ENCODE data around the gene COLQ. TPM values are rescaled to one million over a fixed set of nuclear protein-coding genes. Genes with fewer than 3 reads are reported as not detected.
"Not testable (repeated sequence)": the region's sequence is repeated elsewhere in the genome, so short reads cannot be mapped to it uniquely, and the experiment has no call there.

The COLQ gene
- total RNA-seq (2014; rRNA removed; shearing (Covaris generic)): 0.17 and 0.68 TPM in 2 replicates

DNA sequence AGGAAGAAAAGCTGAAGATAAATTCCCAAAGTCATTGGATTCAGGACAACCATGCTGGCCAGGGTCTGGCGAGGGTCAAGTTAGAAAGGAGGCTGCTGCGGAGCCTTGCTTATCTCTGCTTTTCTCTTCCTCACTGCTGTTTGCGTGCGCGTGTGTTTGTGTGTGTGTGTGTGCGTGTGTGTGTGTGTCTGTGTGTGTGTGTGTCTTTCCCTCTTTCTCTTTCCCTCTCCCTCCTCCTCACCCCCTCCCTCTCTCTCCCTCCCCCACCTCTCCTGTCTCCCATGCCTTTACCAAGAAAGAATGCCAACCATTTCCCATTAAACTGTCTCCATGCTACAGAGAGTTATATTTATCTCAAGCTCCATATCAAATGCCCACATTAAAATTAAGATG, at the start of gene COLQ:
COLQ (minus strand) TSS at position 134 of the 393 bp plus-strand sequence; CDS start at position 53, 81 bp downstream.
- in situ Hi-C loops (cut with HindIII; ENCODE audit: low sequenced_read_pairs): no loop called here
- no peak for DNase-seq (ENCODE audit: low spot score)

DNA sequence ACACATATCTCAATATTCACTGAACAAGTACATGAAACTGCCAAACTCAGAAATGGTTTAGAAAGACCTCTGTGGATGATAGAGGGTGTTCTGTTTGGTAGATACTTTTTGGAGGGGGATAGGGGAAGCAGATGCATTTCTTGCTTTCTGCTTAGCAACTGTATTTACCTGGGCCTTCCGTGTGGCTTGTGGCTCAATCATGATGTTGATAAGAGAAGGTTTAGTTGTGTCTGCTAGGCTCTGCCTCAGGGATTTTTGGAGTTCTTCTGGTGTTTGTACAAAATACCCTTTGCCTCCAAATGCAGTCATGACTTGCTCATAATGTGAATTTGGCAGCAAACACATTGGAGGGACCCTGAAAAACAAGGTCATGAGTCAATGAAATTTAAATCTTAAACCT, 41.7 kb upstream of the COLQ start:
- no peak for DNase-seq (ENCODE audit: low spot score)
- in situ Hi-C loops (cut with HindIII; ENCODE audit: low sequenced_read_pairs): no loop called here

DNA sequence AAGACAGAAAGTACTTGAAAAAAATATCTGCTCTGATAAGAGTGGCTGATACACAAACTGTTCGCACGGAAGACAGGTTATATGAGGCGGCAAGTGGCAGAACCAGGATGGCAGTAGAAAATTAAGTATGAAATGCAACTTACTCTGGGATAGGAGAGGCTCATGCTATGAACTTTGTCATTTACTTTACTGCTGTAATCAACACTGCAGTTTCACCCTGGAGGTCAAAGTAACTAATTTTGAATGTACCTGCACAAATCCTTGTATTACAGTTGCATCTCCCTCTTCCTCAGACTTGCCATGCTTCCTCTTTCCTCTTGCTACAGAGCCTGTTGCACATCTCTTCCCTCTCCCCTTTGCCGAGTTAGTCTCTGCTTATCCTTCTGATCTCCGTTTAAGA, 41.1 kb upstream of the COLQ start:
- in situ Hi-C loops (cut with HindIII; ENCODE audit: low sequenced_read_pairs): no loop called here
- DNase-seq (ENCODE audit: low spot score): no peak

DNA sequence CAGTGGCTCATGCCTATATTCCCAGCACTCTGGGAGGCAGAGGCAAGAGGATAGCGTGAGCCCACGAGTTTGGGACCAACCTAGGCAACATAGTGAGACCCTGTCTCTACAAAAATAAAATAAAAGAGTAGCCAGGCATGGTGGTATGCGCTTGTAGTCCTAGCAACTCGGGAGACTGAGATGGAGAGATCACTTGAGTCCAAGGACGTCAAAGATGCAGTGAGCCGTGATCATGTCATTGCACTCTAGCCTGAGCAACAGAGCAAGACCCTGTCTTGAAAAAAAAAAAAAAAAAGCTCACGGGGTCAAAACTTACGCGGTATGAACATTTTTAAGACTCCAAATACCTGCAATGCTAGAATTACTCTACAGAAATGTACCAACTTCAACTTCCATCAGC, 37.1 kb upstream of the COLQ start:
- DNase-seq (ENCODE audit: low spot score): no peak
- in situ Hi-C loops (cut with HindIII; ENCODE audit: low sequenced_read_pairs): no loop called here

DNA sequence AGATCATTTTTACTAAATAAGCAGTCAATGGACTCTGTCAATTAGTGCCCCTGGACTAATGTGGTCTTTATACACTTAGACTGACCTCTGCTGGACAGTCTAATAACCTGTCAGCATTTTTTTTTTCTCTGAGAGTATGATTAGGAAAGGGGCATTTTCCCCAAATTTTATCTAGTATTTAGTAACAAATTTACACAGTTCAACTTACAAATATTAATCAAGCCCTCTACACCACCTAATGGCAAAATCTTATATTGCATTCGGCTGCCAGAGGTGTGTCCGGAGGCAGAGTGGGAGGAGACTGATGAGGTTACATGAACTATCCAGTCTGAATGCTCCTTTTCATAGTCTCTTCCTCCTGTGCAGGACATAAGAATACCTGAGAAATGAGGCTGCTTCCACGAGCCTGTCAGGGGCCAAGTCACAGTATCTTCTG, 36.0 kb upstream of the COLQ start:
- DNase-seq (ENCODE audit: low spot score): peak; percentile 80
- in situ Hi-C loops (cut with HindIII; ENCODE audit: low sequenced_read_pairs): no loop called here

DNA sequence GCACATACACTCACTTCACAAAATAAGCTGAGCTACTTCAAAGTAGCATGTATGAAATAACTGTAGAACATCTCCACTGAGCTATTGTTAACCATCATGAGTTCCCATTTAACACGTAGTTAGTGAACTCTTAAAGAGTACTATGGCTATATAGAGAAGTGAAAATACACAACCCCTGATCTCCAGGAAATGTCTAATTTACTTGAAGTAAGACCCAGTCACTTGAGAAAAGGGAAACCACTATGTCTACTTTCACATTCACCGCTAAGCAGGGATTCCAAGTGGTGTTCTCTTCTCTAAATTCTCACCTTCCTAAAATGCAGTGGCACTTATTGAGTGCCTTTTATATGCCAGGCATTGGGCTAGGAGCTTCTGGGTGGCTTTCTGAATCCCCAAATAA, 35.0 kb upstream of the COLQ start:
- no peak for DNase-seq (ENCODE audit: low spot score)
- in situ Hi-C loops (cut with HindIII; ENCODE audit: low sequenced_read_pairs): no loop called here

DNA sequence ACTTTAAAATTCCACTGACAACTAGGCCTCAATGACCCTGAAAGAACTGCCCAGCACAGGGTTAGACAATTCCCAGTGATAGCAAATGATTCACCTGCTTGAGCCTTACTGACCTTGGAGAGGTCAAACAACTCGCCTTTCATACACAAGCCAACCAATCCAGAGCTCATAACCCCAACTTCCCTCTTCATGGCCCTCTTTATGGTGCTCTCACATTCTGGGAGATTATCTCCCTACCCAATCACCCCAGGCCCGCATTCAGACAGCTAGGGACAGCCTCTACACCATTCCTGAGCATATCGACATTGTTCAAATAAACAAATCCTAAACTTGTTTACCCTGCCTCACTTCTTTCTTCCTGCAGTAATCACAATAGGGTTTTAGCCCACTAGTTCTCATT, 32.2 kb upstream of the COLQ start:
- DNase-seq (ENCODE audit: low spot score): no peak
- in situ Hi-C loops (cut with HindIII; ENCODE audit: low sequenced_read_pairs): no loop called here

DNA sequence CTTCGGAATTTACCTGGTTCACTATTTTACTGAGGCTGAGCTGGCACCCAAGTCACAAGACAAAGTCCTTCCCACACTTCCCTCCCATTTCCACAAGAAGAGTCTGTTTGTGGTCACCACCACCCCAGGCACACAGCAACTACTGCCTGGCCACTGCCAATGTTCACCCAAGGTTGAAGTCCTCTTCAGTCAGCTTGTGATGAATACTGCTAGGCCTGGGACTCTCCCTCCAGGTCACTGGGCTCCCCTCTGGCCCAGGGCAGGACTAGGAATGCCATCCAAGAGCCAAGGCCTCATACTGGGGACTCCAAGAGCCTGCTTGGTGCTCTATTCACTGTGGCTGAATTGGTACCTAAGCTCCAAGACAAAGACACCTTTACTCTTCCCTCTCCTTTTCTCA, 30.4 kb upstream of the COLQ start:
- in situ Hi-C loops (cut with HindIII; ENCODE audit: low sequenced_read_pairs): no loop called here

DNA sequence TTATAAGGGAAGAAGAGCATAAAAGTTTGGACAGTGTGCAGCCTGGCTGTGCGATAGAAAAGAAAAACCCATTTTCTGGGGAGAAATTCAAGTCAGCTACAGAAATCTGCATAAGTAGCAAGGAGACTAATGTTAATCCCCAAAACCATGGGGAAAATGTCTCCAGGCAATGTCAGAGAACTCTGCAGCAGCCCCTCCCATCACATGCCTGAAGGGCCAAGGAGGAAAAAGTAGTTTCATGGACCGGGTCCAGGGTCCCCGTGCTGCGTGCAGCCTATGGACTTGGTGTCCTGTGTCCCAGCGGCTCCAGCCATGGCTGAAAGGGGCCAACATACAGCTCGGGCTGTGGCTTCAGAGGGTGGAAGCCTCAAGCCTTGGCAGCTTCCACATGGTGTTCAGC, 28.3 kb upstream of the COLQ start:
- DNase-seq (ENCODE audit: low spot score): no peak
- in situ Hi-C loops (cut with HindIII; ENCODE audit: low sequenced_read_pairs): no loop called here

More for the DNA sequence above, 30.4 kb upstream of the COLQ start:
- no peak for DNase-seq (ENCODE audit: low spot score)

DNA sequence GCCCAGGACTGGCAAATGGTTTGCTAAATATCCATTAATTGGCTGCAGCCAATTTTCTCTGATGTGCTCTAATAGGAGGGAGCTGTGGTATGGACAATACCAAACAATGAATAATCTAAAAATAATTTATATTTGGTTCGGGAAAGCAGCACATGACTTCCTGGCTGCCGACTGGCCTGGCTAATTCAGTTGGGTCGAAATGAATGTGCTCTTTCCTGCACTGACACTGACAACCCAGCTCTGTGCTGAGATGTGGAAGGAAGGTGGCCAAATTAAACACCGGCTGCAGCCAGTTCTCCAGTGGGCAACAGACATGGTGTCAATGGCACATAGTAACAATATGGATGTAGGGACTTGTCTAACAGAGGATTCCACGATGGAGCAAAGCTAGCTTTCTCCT, 21.1 kb upstream of the COLQ start:
- in situ Hi-C loops (cut with HindIII; ENCODE audit: low sequenced_read_pairs): no loop called here

DNA sequence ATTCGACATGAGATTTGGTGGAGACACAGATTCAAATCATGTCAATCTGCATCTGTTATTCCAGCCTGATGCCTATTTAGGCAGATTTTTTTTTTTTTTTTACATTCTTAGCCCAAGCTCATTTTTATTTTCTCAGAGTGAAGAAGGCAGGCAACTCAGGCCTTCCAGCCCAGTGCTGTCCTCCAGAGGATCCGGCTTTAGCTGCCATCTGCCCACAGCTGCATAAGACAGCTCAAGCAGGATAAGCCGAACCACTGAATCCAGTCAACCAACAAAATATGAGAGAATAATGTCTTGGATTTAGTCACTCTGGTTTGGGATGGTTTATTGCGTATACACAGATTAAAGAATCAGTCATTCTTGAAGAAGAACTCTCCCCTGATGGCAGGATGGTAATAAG, 19.9 kb upstream of the COLQ start:
- in situ Hi-C loops (cut with HindIII; ENCODE audit: low sequenced_read_pairs): no loop called here
- no peak for DNase-seq (ENCODE audit: low spot score)

More for the DNA sequence above, 21.1 kb upstream of the COLQ start:
- DNase-seq (ENCODE audit: low spot score): peak; percentile 74

DNA sequence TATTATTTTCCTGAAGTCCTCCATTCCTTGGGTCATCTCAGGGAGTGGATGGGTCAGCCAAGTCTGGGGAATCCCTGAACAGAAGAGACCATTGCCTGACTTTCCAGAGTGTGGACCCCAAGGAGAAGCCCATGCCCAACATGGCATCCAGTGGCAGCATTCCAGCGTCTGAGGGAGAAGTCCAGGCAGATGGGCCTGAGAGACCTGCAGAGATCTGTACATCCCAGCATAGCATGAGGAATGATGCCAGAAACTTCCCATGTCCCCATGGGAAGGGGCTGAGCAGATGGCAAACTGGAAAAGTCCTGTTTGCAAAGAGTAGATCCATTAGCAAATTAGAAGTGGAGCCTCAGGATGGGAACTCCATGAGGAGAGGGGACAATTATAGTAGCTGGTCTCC, 17.6 kb upstream of the COLQ start:
- no peak for DNase-seq (ENCODE audit: low spot score)
- in situ Hi-C loops (cut with HindIII; ENCODE audit: low sequenced_read_pairs): no loop called here

DNA sequence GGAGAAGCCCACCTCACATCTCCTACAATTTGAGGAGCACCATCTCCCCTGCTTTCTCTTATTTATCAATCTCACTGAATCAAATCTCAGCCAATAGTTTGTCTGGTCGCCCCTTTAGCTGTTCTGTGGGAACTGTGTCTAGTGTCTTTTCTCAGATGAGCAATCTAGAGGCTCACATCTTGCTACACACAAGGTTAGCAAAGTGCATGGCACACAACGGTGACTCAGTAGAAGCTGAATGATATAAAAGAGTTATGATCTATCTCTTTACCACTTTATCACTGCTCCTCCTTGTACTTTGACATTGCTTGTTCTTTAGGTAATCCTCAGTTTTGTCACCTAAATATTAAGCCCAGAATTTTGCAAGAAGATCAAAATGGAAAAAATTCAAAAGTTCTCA, 16.8 kb upstream of the COLQ start:
- no peak for DNase-seq (ENCODE audit: low spot score)
- in situ Hi-C loops (cut with HindIII; ENCODE audit: low sequenced_read_pairs): no loop called here

DNA sequence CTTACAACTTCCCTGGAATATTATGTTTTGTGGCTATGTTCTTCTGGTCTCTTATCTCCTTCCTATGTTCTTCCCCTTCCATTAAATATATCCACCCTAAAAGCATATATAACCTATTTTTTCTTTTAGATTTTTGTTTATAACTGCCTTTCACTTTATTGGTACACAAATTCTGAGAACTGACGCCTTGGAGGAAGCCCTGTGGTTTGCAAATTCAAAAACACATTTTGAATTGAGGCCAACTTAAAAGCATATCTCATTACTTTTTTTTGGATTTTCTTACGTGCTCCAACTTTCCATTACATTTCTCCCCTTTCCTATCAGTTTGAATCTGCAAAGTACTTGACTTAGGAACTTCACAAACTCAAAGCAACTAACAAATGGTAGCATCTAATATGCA, 15.3 kb upstream of the COLQ start:
- in situ Hi-C loops (cut with HindIII; ENCODE audit: low sequenced_read_pairs): no loop called here
- no peak for DNase-seq (ENCODE audit: low spot score)

DNA sequence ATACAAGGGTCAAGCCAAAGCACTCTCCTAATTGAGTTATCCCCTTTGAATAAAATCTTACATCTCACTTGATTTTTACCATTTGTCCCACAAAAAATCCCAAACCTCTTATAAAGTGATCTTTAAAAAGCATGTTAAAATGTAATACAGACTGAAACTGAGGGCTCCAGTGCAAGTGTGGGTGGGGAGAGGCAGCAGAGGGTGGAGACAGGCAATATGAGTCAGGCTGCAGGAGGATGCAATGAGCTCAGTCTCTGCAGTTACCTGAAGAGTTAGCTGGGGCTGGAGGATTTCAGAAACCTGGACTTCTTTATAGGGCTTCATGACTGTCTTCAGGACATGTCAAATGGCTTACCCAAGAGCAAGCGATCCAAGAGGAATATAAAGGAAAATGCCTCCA, 14.2 kb upstream of the COLQ start:
- DNase-seq (ENCODE audit: low spot score): no peak
- in situ Hi-C loops (cut with HindIII; ENCODE audit: low sequenced_read_pairs): no loop called here

DNA sequence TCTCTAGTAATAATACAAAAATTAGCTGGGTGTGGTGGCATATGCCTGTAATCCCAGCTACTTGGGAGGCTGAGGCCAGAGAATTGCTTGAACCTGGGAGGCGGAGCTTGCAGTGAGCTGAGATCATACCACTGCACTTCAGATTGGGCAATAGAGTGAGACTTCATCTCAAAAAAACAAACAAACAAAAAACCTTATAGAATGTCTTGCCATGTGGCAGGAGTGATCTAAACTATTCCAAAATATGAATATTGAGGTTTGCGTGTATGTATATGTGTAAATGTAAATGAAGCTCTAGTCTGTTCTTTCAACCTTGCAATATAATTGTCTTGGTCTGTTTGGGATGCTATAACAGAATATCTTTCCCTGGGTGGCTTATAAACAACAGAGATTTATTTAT, 11.1 kb upstream of the COLQ start:
- DNase-seq (ENCODE audit: low spot score); in situ Hi-C loops (cut with HindIII; ENCODE audit: low sequenced_read_pairs): not testable (repeated sequence)

DNA sequence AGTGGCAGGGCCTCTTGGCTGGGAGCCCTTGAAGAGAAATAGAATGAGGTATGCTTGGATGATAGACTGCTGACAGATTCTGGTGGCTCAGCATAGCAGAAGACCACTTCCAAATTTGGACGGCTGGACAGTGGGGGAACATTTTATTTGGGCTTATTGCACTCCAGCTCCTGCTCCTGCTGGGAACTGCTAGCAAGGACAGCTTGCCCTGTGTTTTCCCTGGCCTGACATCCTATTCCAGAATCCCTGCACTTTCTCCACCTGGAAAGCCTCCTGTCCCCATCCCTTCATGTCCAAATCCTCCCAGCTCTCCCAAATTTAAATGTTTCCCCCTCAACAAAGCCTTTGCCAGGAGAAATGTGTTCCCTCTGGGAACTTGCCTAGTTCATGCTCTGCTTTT, 9.8 kb upstream of the COLQ start:
- peak; percentile 94 for DNase-seq (ENCODE audit: low spot score)
- in situ Hi-C loops (cut with HindIII; ENCODE audit: low sequenced_read_pairs): no loop called here

DNA sequence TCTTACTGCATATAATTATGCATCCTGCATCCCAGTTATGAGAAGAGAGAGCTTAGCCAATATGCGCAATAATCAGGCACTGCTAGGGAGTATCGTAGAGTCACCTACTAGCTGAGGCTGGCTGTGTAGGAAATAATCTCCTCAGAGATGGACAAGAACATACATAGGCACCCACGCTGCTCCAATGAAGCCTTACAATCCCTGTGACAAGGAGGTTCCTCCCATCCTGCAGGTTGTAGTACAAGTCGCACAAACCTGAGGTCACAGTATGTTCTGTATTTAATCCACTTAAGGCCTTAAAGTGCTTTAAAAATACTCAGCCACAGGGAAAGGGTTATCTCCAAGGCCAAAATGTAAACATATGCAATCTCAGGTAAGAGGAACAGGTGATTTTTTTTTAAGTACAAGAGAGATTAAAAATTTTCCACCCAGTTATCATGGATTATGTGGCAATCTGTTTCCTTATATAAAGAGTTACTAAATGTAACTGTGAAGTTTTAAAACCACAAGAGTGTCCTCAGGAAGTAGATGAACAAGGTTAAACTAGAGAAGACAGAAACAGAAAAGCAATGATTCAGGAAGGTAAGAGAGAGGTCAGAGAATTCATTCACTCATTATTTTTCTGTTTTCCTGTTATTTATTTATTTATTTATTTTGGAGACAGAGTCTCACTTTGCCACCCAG, 7.5 kb upstream of the COLQ start:
- in situ Hi-C loops (cut with HindIII; ENCODE audit: low sequenced_read_pairs): no loop called here
- DNase-seq (ENCODE audit: low spot score): no peak

DNA sequence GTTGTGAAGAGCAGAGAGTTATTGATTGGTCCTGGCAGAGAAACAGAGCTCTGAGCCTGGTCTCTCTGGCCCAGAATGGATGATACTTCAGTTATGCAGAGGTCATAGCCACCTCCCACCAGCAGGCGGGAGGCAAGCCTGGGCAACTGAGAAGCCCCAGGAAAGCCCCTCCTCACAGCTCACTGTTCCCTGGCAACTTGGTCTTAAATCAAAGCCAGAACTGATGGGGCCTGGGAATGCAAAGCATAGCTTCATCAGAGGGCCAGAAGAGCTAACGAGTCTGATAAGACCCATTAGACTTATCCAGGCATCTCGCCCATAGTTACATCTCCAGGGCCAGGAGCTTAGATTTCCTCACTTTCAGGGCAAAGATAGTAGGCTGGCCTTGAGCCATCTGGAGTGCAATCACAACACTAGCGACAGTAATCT, 5.5 kb upstream of the COLQ start:
- in situ Hi-C loops (cut with HindIII; ENCODE audit: low sequenced_read_pairs): no loop called here
- no peak for DNase-seq (ENCODE audit: low spot score)

DNA sequence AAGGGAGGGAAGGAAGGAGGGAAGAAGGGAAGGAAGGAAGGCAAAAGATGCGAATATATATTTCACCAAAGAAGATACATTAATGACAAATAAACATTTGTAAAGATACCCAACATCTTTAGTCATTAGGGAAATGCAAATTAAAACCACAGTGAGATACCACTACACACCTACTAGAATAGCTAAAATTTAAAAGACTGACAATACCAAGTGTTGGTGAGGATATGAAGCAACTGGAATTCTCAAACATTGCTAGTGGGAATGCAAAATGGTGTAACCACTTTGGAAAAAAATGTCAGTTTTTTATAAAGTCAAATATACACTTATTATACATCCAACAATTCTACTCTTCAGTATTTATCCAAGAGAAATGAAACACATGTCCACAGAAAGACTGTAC, 4.3 kb upstream of the COLQ start:
- in situ Hi-C loops (cut with HindIII; ENCODE audit: low sequenced_read_pairs): no loop called here
- DNase-seq (ENCODE audit: low spot score): no peak

DNA sequence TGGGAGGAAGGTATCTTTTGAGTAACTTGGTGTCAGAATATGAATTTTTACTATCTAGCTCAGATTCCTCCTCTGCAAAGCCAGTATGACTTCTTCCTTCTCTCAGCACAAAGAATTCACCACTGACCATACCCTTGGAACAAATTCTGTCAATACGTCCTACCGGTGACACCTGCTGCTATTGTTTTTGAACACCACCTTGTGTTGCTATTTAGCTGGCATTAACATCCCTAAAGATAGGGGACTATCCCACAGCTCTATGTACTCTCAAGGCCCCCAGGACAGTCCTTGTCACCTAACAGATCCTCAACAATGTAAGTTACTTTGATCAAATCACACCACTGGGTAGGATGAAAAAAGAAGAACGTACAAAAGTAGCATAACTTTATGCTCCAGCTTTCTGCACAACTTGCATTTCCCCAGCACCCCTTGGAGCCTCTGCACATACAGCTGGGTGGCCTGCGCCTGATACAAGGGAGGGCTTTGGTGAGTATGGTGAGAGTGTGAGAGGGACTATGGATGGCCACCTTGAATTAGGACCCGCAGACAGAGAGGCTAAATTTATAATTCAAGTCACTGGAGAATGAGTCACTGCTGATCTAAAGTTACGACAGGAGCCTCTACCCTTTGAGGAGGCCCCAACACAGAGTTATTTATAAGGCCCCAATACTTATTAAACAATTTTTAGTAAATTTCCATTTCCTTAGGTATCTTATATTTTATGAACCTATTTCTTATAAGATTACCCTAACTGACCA, 2.3 kb upstream of the COLQ start:
- in situ Hi-C loops (cut with HindIII; ENCODE audit: low sequenced_read_pairs): no loop called here
- DNase-seq (ENCODE audit: low spot score): no peak

All from G401 (cell line).